ENCODE data around the gene MFSD2B.

Gene MFSD2B

DNA sequence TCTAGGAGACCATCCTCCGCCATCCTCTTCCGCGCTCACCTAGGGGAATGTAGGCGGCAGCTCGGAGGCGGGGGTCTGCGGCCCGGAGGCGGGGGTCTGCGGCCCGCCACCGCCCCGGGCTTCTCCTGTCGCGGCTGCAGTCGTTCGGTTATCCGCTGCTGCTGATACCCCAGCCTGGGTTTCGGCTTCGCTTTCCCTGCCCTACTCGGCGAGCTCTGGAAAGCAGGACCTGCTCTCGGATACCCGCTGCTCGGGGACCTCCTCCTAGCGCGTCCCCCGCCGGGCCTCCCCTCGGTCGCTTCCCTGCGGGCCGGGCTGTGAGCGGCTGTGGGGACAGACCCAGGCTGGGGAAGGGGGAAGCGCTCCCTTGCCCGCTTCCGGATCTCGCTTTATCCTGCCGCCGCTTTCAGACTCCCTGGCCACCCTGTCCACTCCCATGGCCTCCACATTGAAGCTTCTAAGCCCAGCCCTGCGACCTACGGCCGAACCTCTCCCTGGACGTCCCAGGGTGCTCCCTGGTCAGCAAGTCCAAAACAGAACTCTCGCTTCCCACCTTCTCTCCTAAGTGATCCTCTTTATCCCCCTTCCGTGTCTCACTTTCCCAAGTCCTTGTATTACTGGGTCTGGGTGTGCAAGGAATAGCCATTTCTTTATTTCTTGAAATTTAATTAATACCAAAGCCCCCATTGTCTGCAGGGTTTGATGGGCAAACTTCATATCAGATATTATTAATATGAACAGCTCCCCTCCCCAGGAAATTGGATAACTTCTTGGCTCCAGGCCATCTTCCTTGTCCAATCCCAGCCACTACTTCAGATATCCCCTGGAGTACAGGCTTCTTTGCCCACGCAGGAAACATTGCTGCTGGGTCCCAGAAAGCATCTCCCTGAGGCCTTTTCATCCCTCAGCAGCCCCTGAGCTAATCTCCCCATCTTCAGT is 40.4 kb downstream of the MFSD2B start:
- H3K9me2 ChIP-seq (replicated peaks; ENCODE audit: insufficient read depth, low read length), result no peaks in the 10 kb centered on the region
- H3K9me3 ChIP-seq (ENCODE audit: insufficient read depth, low read length), result no peaks in the 10 kb centered on the region
- TF ChIP-seq EZH2phosphoT487 (conservative IDR thresholded peaks at IDR 0.05; ENCODE audit: low read length) (no peak), CTCF (IDR thresholded peaks at IDR 0.05; ENCODE audit: insufficient read depth, low read length, poor library complexity, severe bottlenecking) (no peak)
- H3F3A ChIP-seq (ENCODE audit: insufficient read depth), result peaks cover 14% of the 10 kb centered on the region
- H3K27ac ChIP-seq (ENCODE audit: low read depth, low read length), result no peak overlapping the region
- no peaks in the 10 kb centered on the region for H3K36me3 ChIP-seq (ENCODE audit: low read length)
- peak overlapping the region; percentile 100 for H3K4me2 ChIP-seq (ENCODE audit: low read depth, low read length, poor library complexity, severe bottlenecking)
- peak overlapping the region; percentile 89 for H2AFZ ChIP-seq (ENCODE audit: low read depth, low read length, severe bottlenecking)
- peaks cover 17% of the 10 kb centered on the region for H3K79me2 ChIP-seq (ENCODE audit: insufficient read depth, low read length)
- peak overlapping the region; percentile 60 for H3K9ac ChIP-seq (ENCODE audit: low read length)
- no peaks in the 10 kb centered on the region for H4K20me1 ChIP-seq (ENCODE audit: low read depth, low read length)
- peak overlapping the region; percentile 90 for H3K4me3 ChIP-seq (ENCODE audit: insufficient read depth, low read length, poor library complexity, severe bottlenecking)
- no peaks in the 10 kb centered on the region for H3K27me3 ChIP-seq (ENCODE audit: low read length)

- H3K9me3 ChIP-seq (ENCODE audit: insufficient read depth, low read length), result no peaks in the 10 kb centered on the region
- H3K4me3 ChIP-seq (ENCODE audit: insufficient read depth, low read length, poor library complexity, severe bottlenecking), result no peak overlapping the region
- H3K36me3 ChIP-seq (ENCODE audit: low read length), result no peaks in the 10 kb centered on the region
- H4K20me1 ChIP-seq (ENCODE audit: low read depth, low read length), result no peaks in the 10 kb centered on the region
- no peaks in the 10 kb centered on the region for H3K9me2 ChIP-seq (replicated peaks; ENCODE audit: insufficient read depth, low read length)
- no peak overlapping the region for H2AFZ ChIP-seq (ENCODE audit: low read depth, low read length, severe bottlenecking)
- no peaks in the 10 kb centered on the region for H3K27me3 ChIP-seq (ENCODE audit: low read length)
- no peak for TF ChIP-seq CTCF (IDR thresholded peaks at IDR 0.05; ENCODE audit: insufficient read depth, low read length, poor library complexity, severe bottlenecking)
- TF ChIP-seq EZH2phosphoT487 (conservative IDR thresholded peaks at IDR 0.05; ENCODE audit: low read length), result no peak
- no peak overlapping the region for H3K4me2 ChIP-seq (ENCODE audit: low read depth, low read length, poor library complexity, severe bottlenecking)
- peaks cover 4% of the 10 kb centered on the region for H3K79me2 ChIP-seq (ENCODE audit: insufficient read depth, low read length)
- H3K9ac ChIP-seq (ENCODE audit: low read length), result no peak overlapping the region
- no peak overlapping the region for H3K27ac ChIP-seq (ENCODE audit: low read depth, low read length)
- peaks cover 14% of the 10 kb centered on the region for H3F3A ChIP-seq (ENCODE audit: insufficient read depth)
Observed at GRCh38 chr2:24051833-24052232, 41.9 kb downstream of the MFSD2B start.

- Histone ChIP-seq H3K9me3 (ENCODE audit: insufficient read depth, low read length) (no peaks in the 10 kb centered on the region), H3K9me2 (replicated peaks; ENCODE audit: insufficient read depth, low read length) (no peaks in the 10 kb centered on the region), H4K20me1 (ENCODE audit: low read depth, low read length) (no peaks in the 10 kb centered on the region), H3K9ac (ENCODE audit: low read length) (no peak overlapping the region), H3K79me2 (ENCODE audit: insufficient read depth, low read length) (no peaks in the 10 kb centered on the region), H3K27ac (ENCODE audit: low read depth, low read length) (no peak overlapping the region), H3K36me3 (ENCODE audit: low read length) (no peaks in the 10 kb centered on the region), H3K4me2 (ENCODE audit: low read depth, low read length, poor library complexity, severe bottlenecking) (no peak overlapping the region), H2AFZ (ENCODE audit: low read depth, low read length, severe bottlenecking) (no peak overlapping the region), H3K27me3 (ENCODE audit: low read length) (no peaks in the 10 kb centered on the region), H3K4me3 (ENCODE audit: insufficient read depth, low read length, poor library complexity, severe bottlenecking) (no peak overlapping the region), H3F3A (ENCODE audit: insufficient read depth) (peaks cover 14% of the 10 kb centered on the region)
- no peak for TF ChIP-seq EZH2phosphoT487 (conservative IDR thresholded peaks at IDR 0.05; ENCODE audit: low read length)
- no peak for TF ChIP-seq CTCF (IDR thresholded peaks at IDR 0.05; ENCODE audit: insufficient read depth, low read length, poor library complexity, severe bottlenecking)
Observed at GRCh38 chr2:24052951-24053350, 43.1 kb downstream of the MFSD2B start.

All from SU-DHL-6 (cell line).